Mucosa of gallbladder (tissue), 1 donor: Measurements from ENCODE around the gene CCDC194. TPM values are rescaled to one million over a fixed set of nuclear protein-coding genes. Genes with fewer than 3 reads are reported as not detected.
"Not testable (repeated sequence)": the region's sequence is repeated elsewhere in the genome, so short reads cannot be mapped to it uniquely, and the experiment has no call there.

Experiments
- DNase-seq: peaks from one replicate; pipeline ENCODE4 v3.0.0-alpha.2; 2020; ENCODE audit warnings: low spot score
- total RNA-seq: library from RNA; stranded (reverse); gene quantifications from one replicate; pipeline ENCODE4 v1.2.1, GENCODE V29; 2021
- donor health status: DM: no; HTN: no; CAD: no.

The CCDC194 gene
- total RNA-seq, 1 donor from 2014 or later: 1.0 TPM

- no peak for DNase-seq
Observed at GRCh38 chr19:17370026-17370587, 23.9 kb downstream of the CCDC194 start.

- DNase-seq: no peak
Observed at GRCh38 chr19:17365361-17365760, 28.6 kb downstream of the CCDC194 start.

GRCh38 chr19:17363852-17364605 lies 30.0 kb downstream of the CCDC194 start:
- DNase-seq: not testable (repeated sequence)

GRCh38 chr19:17359905-17360800 lies 33.8 kb downstream of the CCDC194 start:
- DNase-seq: no peak

GRCh38 chr19:17358395-17358794 lies 35.6 kb downstream of the CCDC194 start:
- no peak for DNase-seq

- DNase-seq: no peak
Observed at GRCh38 chr19:17357724-17358123, 36.3 kb downstream of the CCDC194 start.

- no peak for DNase-seq
Observed at GRCh38 chr19:17357078-17357666, 36.8 kb downstream of the CCDC194 start.

- DNase-seq: no peak
Observed at GRCh38 chr19:17353386-17353785, 40.6 kb downstream of the CCDC194 start.

- DNase-seq: no peak
Observed at GRCh38 chr19:17352608-17353280, 41.3 kb downstream of the CCDC194 start.

- no peak for DNase-seq
Observed at GRCh38 chr19:17351815-17352435, 42.1 kb downstream of the CCDC194 start.

- no peak for DNase-seq
Observed at GRCh38 chr19:17348700-17349099, 45.3 kb downstream of the CCDC194 start.

GRCh38 chr19:17347877-17348276 lies 46.1 kb downstream of the CCDC194 start:
- DNase-seq: no peak

GRCh38 chr19:17347361-17347760 lies 46.6 kb downstream of the CCDC194 start:
- DNase-seq: no peak

- DNase-seq: peak; percentile 68
Observed at GRCh38 chr19:17346109-17346671, 47.8 kb downstream of the CCDC194 start.

GRCh38 chr19:17341845-17342244 lies 52.2 kb downstream of the CCDC194 start:
- DNase-seq: no peak

- DNase-seq: no peak
Observed at GRCh38 chr19:17341386-17341785, 52.6 kb downstream of the CCDC194 start.

GRCh38 chr19:17340871-17341357 lies 53.1 kb downstream of the CCDC194 start:
- DNase-seq: no peak
